Esophagus muscularis mucosa (tissue), 4 donors: ENCODE results near the gene MADD. TPM values are rescaled to one million over a fixed set of nuclear protein-coding genes. Genes with fewer than 3 reads are reported as not detected.

ENCODE experiments used
- DNase-seq: peaks from one replicate; pipeline ENCODE4 v3.0.0-alpha.2; 2017; ENCODE audit errors: extremely low spot score
- H3K27ac ChIP-seq, 4 donors: fragments of 200-600 bp; sonication (generic); replicated peaks in 1 of 4; 1 replicate in 3 of 4; 2 replicates in 1 of 4; pipeline ENCODE4 v1.5.1; 2016 to 2019; ENCODE audit warnings: mild to moderate bottlenecking in 1 of 4
- H3K27me3 ChIP-seq, 4 donors: fragments of 200-600 bp; sonication (generic); one replicate each; pipeline versions ENCODE4 v1.5.1 to v1.6.0; 2016 to 2019
- H3K36me3 ChIP-seq, 4 donors: fragments of 200-600 bp; sonication (generic); one replicate each; pipeline ENCODE4 v1.5.1; 2016 to 2019
- H3K4me1 ChIP-seq, 4 donors: fragments of 200-600 bp; sonication (generic); one replicate each; pipeline ENCODE4 v1.5.1; 2016 to 2019
- H3K4me3 ChIP-seq, 4 donors: fragments of 200-600 bp; sonication (generic); 1 replicate in 2 of 4; 2 replicates in 2 of 4; pipeline ENCODE4 v1.5.1; 2016 to 2019; ENCODE audit warnings: mild to moderate bottlenecking in 4 of 4, moderate library complexity in 1 of 4
- H3K9me3 ChIP-seq, 4 donors: fragments of 200-600 bp; sonication (generic); 1 replicate in 3 of 4; 2 replicates in 1 of 4; pipeline ENCODE4 v1.5.1; 2016 to 2019
- EP300 ChIP-seq: sonication (generic); formaldehyde crosslinking; IDR thresholded peaks from one replicate; pipeline ENCODE4 v1.6.1; 2017; ENCODE audit warnings: antibody characterized with exemption
- POLR2A ChIP-seq: fragments of 450-650 bp; IDR thresholded peaks from one replicate; pipeline ENCODE4 v1.6.1; 2017; ENCODE audit warnings: antibody characterized with exemption, moderate library complexity, mild to moderate bottlenecking, low read depth
- POLR2AphosphoS5 ChIP-seq, 2 donors: sonication (generic); formaldehyde crosslinking; IDR thresholded peaks; one replicate each; pipeline ENCODE4 v1.6.1; 2017; ENCODE audit warnings: antibody characterized with exemption in 2 of 2
- whole genome bisulfite sequencing: methylation state at CpG from one replicate; pipeline ENCODE4 v1.1.5; 2018; 5-methylcytosine and 5-hydroxymethylcytosine counted together
- intact Hi-C: fragments of 100-400 bp; cut with DNase I; formaldehyde crosslinking; loops from one replicate; pipeline ENCODE4 v1.15.1; 2023
- total RNA-seq, 4 donors: library from RNA; depleted of rRNA; stranded (reverse); fragments of >200 nt; gene quantifications; one replicate each; pipeline versions ENCODE4 v1.1.0 to v1.2.1, GENCODE V29; 2016
- TF ChIP-seq, protein P1 (sequence below), 3 experiments: fragments of 200-600 bp in 2 of 3; fragments of 450-650 bp in 1 of 3; sonication (generic) in 2 of 3; IDR thresholded peaks; one replicate each; pipeline ENCODE4 v1.5.1; 2017 to 2019; ENCODE audit warnings: antibody characterized with exemption in 3 of 3, mild to moderate bottlenecking in 2 of 3, moderate library complexity in 1 of 3

Gene MADD
- total RNA-seq, 4 donors from 2014 or later: 27.8 to 35.4 (median 32.7) TPM

DNA sequence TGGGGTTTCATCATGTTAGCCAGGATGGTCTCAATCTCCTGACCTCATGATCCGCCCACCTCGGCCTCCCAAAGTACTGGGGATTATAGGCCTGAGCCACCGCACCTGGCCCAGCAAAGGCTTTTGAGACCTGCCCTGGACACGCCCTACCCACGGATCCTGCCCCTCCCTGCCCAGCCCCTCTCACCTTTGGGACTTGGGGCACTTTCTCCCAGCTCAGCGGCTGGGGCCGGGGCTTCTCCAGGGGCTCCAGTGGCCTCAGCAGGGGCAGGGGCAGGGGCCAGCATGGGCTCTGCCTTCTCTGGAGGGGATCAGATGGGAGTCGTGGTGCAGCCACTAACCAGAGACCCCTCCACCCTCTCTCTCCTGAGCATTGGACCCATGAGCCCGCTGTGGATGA is 80.4 kb downstream of the MADD start:
- WGBS: 84% methylated on average over 6 of the region's 9 CpGs
- Histone ChIP-seq H3K27ac (no peak overlapping the region), H3K4me3 (no peak overlapping the region), H3K9me3 (no peaks in the 10 kb centered on the region), H3K36me3 (peaks cover 0 to 59% (median 0%) of the 10 kb centered on the region in 4 donors), H3K27me3 (no peaks in the 10 kb centered on the region), H3K4me1 (peaks cover 8 to 11% (median 9%) of the 10 kb centered on the region in 4 donors)
- intact Hi-C loops: loop anchor here (10.0 kb wide), 2 partner anchors 76 to 466 kb away; partner anchors contain the start of gene MADD
- no peak for DNase-seq
- TF ChIP-seq, protein P1, sequence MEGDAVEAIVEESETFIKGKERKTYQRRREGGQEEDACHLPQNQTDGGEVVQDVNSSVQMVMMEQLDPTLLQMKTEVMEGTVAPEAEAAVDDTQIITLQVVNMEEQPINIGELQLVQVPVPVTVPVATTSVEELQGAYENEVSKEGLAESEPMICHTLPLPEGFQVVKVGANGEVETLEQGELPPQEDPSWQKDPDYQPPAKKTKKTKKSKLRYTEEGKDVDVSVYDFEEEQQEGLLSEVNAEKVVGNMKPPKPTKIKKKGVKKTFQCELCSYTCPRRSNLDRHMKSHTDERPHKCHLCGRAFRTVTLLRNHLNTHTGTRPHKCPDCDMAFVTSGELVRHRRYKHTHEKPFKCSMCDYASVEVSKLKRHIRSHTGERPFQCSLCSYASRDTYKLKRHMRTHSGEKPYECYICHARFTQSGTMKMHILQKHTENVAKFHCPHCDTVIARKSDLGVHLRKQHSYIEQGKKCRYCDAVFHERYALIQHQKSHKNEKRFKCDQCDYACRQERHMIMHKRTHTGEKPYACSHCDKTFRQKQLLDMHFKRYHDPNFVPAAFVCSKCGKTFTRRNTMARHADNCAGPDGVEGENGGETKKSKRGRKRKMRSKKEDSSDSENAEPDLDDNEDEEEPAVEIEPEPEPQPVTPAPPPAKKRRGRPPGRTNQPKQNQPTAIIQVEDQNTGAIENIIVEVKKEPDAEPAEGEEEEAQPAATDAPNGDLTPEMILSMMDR (IDR thresholded peaks at IDR 0.05): no peak
- TF ChIP-seq POLR2AphosphoS5 (IDR thresholded peaks at IDR 0.05) (no peak), POLR2A (no peak), EP300 (no peak)

DNA sequence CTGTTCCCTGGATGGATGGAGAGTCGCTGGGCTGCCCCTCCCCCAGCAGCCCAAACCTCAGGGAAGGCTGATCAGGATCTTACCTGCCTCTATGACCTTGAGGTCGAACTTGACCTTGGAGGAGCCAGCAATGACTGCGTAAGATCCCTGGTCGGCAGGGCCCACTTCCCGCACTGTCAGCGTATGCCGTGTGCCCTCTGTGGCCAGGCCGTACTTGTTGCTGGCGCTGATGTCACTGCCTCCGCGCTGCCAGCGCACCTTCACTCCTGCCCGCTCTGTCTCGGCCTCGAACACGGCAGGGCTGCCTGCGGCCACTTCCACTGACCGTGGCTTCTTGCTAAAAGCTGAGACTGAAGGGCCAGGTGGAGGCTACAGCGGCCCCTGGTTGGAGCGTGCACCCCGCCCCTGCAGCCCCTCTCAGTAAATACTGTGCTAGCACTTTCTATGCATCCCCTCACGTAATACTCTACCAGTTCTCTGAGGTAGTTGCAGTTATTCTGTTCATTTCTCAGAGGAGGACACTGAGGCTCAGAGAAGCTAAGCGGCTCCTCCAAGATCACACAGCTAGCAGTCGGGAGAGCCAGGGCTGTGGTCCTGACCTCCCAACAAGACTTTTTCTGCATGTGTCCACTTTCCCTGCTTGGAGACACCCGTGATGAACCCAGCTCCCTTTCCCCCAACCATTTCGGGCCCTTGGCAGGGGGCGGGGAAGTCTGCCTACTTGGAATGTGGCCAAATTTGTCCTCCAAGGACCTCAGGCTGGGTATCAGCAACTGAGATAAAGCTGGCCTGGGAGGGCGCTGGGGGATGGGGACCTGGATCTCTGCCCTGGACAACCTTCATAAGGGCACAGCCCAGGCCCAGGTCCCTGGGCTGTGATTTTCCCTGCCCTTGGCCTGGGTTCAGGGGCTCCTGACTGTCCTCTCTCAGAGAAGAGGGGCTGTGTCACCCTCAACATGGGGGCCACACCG is 81.5 kb downstream of the MADD start:
- Histone ChIP-seq H3K4me3 (no peak overlapping the region), H3K4me1 (peaks cover 7 to 18% (median 14%) of the 10 kb centered on the region in 4 donors), H3K9me3 (no peaks in the 10 kb centered on the region), H3K36me3 (peaks cover 0 to 47% (median 0%) of the 10 kb centered on the region in 4 donors), H3K27me3 (no peaks in the 10 kb centered on the region), H3K27ac (no peak overlapping the region)
- DNase-seq: no peak
- intact Hi-C loops: loop anchor here (10.0 kb wide), 2 partner anchors 77 to 467 kb away; partner anchors contain the start of gene MADD
- 87% methylated on average over 28 of the region's 29 CpGs for WGBS
- TF ChIP-seq POLR2AphosphoS5 (IDR thresholded peaks at IDR 0.05) (no peak), POLR2A (no peak), EP300 (no peak)
- TF ChIP-seq, protein P1 (IDR thresholded peaks at IDR 0.05): no peak

DNA sequence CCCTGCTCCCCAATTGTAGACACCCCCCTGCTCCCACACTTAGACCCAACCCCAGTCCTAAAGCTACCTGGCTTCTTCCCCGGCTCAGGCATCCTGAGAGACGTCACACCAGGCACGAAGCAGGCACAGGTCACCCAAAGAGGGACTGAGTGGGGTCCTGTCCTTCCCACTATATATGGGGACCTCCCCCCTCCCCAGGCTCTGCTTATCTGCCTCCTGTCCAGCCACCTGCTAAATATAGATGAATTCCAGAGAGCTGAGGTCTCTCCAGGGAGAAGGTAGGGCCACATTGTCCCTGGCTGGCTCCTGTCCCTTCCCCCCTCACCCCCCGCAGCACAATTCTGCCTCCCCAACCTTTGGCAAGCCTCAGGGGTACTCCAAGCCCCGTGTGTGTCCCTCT is 82.6 kb downstream of the MADD start, which contains the start of gene MYBPC3:
MYBPC3 (minus strand) TSS at position 147 of the 400 bp plus-strand sequence; CDS start at position 92, 55 bp downstream.
- WGBS: 80% methylated on average over 5 of the region's 5 CpGs
- Histone ChIP-seq H3K36me3 (peaks cover 0 to 36% (median 0%) of the 10 kb centered on the region in 4 donors), H3K4me1 (peaks cover 7 to 18% (median 14%) of the 10 kb centered on the region in 4 donors), H3K27me3 (no peaks in the 10 kb centered on the region), H3K27ac (no peak within 1 kb of the TSS), H3K9me3 (no peaks in the 10 kb centered on the region), H3K4me3 (no peak within 1 kb of the TSS)
- intact Hi-C loops: loop anchor here (10.0 kb wide), 2 partner anchors 78 to 468 kb away; partner anchors contain the start of gene MADD
- TF ChIP-seq POLR2A: no peak
- no peak for TF ChIP-seq POLR2AphosphoS5 (IDR thresholded peaks at IDR 0.05)
- TF ChIP-seq EP300: no peak
- TF ChIP-seq, protein P1 (IDR thresholded peaks at IDR 0.05): no peak
- no peak for DNase-seq

DNA sequence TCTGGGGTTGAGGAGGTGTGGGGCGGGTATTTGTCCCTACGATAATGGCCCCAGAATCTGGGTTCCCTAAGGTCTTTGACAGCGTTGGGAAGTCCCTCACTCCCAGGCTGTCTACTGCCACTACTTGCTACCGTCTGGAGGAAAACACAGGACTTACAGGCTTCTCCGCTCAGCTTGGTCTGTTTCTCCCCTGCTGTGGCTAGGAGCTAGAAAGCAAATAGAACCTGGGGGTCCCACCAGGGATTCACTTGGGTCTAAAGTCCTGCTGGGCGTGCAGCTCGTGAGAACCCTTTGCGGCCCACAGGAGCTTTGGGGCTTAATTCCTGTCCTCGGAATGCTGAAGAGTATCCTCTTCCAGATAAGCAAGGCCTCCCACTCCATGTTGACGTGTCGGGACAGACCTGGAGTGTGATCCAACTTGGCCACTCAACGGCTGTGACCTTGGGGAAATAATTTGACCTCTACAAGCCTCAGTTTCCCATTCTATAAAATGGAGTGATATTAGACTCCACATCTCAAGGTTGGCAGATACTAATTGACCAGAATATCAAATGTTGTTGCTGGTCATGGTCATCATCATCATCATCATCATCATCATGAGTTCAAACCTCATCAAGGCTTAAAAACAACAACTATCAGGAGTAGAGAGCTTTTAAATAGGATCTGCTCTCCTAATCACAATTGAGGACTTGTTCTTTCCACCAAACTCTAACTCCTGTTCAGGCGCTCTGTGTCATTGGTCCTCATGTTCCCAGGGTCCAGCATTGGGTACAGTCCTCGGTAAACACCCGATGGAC is 84.2 kb downstream of the MADD start:
- Histone ChIP-seq H3K9me3 (no peaks in the 10 kb centered on the region), H3K4me1 (peaks cover 7 to 22% (median 21%) of the 10 kb centered on the region in 4 donors), H3K36me3 (peaks cover 0 to 24% (median 0%) of the 10 kb centered on the region in 4 donors), H3K27ac (peak overlapping the region in 3 of 4 donors; percentile 78 to 86 (median 80)), H3K4me3 (peak overlapping the region; percentile 55 to 66 (median 60)), H3K27me3 (no peaks in the 10 kb centered on the region)
- no peak for DNase-seq
- WGBS: 82% methylated on average over 15 of the region's 15 CpGs
- intact Hi-C loops: loop anchor here (10.0 kb wide), 2 partner anchors 79 to 469 kb away; partner anchors contain the start of gene MADD
- TF ChIP-seq POLR2AphosphoS5 (IDR thresholded peaks at IDR 0.05): no peak
- no peak for TF ChIP-seq POLR2A
- TF ChIP-seq, protein P1 (IDR thresholded peaks at IDR 0.05): no peak
- TF ChIP-seq EP300: no peak
